GM21360 (cell line): ENCODE results near the gene SPHK2.
"Not testable (repeated sequence)": the region's sequence is repeated elsewhere in the genome, so short reads cannot be mapped to it uniquely, and the experiment has no call there.

Experiments
- ATAC-seq: cut with Tn5 transposase; IDR thresholded peaks from one replicate; pipeline ENCODE4 v1.9.1; 2021; ENCODE audit warnings: mild to moderate bottlenecking, moderate library complexity; ENCODE audit not compliant: unreplicated experiment

SPHK2 gene

GRCh38 chr19:48624067-48624594, 4.8 kb downstream of the SPHK2 start:
- ATAC-seq = peak; percentile 63

- ATAC-seq = no peak
These were observed 5.8 kb downstream of the SPHK2 start for GRCh38 chr19:48624791-48625723.

GRCh38 chr19:48625891-48626327, 6.6 kb downstream of the SPHK2 start:
- ATAC-seq = no peak

- ATAC-seq = no peak
These were observed 8.0 kb downstream of the SPHK2 start for GRCh38 chr19:48627201-48627864.

- no peak for ATAC-seq
These were observed 8.6 kb downstream of the SPHK2 start for GRCh38 chr19:48627865-48628314.

GRCh38 chr19:48628486-48629296, 9.4 kb downstream of the SPHK2 start:
- ATAC-seq = no peak

GRCh38 chr19:48629297-48629598, 9.9 kb downstream of the SPHK2 start:
- no peak for ATAC-seq

GRCh38 chr19:48629599-48630295, 10.4 kb downstream of the SPHK2 start:
- no peak for ATAC-seq

- no peak for ATAC-seq
These were observed 11.2 kb downstream of the SPHK2 start for GRCh38 chr19:48630296-48631063.

- no peak for ATAC-seq
These were observed 11.9 kb downstream of the SPHK2 start for GRCh38 chr19:48631225-48631624.

GRCh38 chr19:48632286-48632685, 13.0 kb downstream of the SPHK2 start:
- ATAC-seq = not testable (repeated sequence)

- ATAC-seq = no peak
These were observed 13.4 kb downstream of the SPHK2 start for GRCh38 chr19:48632692-48633147.

- ATAC-seq = no peak
These were observed 14.1 kb downstream of the SPHK2 start for GRCh38 chr19:48633148-48634035.

- ATAC-seq = no peak
These were observed 14.7 kb downstream of the SPHK2 start for GRCh38 chr19:48634036-48634342.

- no peak for ATAC-seq
These were observed 15.3 kb downstream of the SPHK2 start for GRCh38 chr19:48634424-48635262.

- no peak for ATAC-seq
These were observed 16.1 kb downstream of the SPHK2 start for GRCh38 chr19:48635263-48635965.
